Endodermal cell (in vitro differentiated cells): ENCODE data around the gene SSRP1. TPM values are rescaled to one million over a fixed set of nuclear protein-coding genes. Genes with fewer than 3 reads are reported as not detected.

Experiments
- DNase-seq: peaks from one replicate; pipeline ENCODE4 v3.0.0-alpha.2; 2017
- H3K27ac ChIP-seq: 2 replicates; pipeline ENCODE4 v1.5.1; 2013; ENCODE audit warnings: mild to moderate bottlenecking, low read depth, low read length, moderate library complexity
- H3K27me3 ChIP-seq: 2 replicates; pipeline ENCODE4 v1.6.1; 2013; ENCODE audit warnings: mild to moderate bottlenecking, low read length, moderate library complexity; ENCODE audit not compliant: insufficient read depth, control insufficient read depth, poor library complexity, severe bottlenecking
- H3K36me3 ChIP-seq: 2 replicates; pipeline ENCODE4 v1.7.0; 2013; ENCODE audit warnings: mild to moderate bottlenecking, low read length, moderate library complexity; ENCODE audit not compliant: control insufficient read depth, insufficient read depth
- H3K4me1 ChIP-seq: one replicate; pipeline ENCODE4 v1.7.0; 2013; ENCODE audit warnings: low read length; ENCODE audit not compliant: control insufficient read depth, insufficient read depth
- H3K4me3 ChIP-seq: 2 replicates; pipeline ENCODE4 v1.5.1; 2013; ENCODE audit warnings: mild to moderate bottlenecking, low read length, moderate library complexity
- H3K9ac ChIP-seq: 2 replicates; pipeline ENCODE4 v1.6.1; 2013; ENCODE audit warnings: mild to moderate bottlenecking, low read length, moderate library complexity; ENCODE audit not compliant: poor library complexity, severe bottlenecking; ENCODE audit errors: extremely low read depth
- H3K9me3 ChIP-seq: 2 replicates; pipeline ENCODE4 v1.6.1; 2013; ENCODE audit warnings: mild to moderate bottlenecking, low read length, moderate library complexity; ENCODE audit not compliant: control insufficient read depth
- H3K27ac Mint-ChIP-seq: 2 replicates; pipeline ENCODE4 v1.8.0; 2020; ENCODE audit warnings: mixed read lengths
- H3K27me3 Mint-ChIP-seq: 2 replicates; pipeline ENCODE4 v1.8.0; 2021; ENCODE audit warnings: mild to moderate bottlenecking, mixed read lengths; ENCODE audit not compliant: insufficient read depth
- H3K36me3 Mint-ChIP-seq: 2 replicates; pipeline ENCODE4 v1.8.0; 2020; ENCODE audit warnings: low read depth, mixed read lengths
- H3K4me1 Mint-ChIP-seq: 2 replicates; pipeline ENCODE4 v1.8.0; 2020; ENCODE audit warnings: mixed read lengths
- H3K4me3 Mint-ChIP-seq: 2 replicates; pipeline ENCODE4 v1.8.0; 2020; ENCODE audit warnings: mild to moderate bottlenecking, moderate library complexity, mixed read lengths
- H3K9me3 Mint-ChIP-seq: 2 replicates; pipeline ENCODE4 v1.8.0; 2020; ENCODE audit warnings: mild to moderate bottlenecking, mixed read lengths
- CTCF ChIP-seq: fragments of 200-600 bp; sonication (generic); conservative IDR thresholded peaks from 2 replicates; pipeline ENCODE4 v1.5.0; 2021; ENCODE audit warnings: antibody characterized with exemption, mild to moderate bottlenecking
- WGBS, 2 experiments: methylation state at CpG; one replicate each; pipeline versions ENCODE4 v1.1.5 to v1.1.7; 2013; ENCODE audit warnings: missing lambda C conversion rate in 2 of 2, mixed read lengths in 1 of 2; ENCODE audit not compliant: insufficient coverage in 1 of 2, insufficient read length in 1 of 2; 5-methylcytosine and 5-hydroxymethylcytosine counted together
- total RNA-seq, 2 donors: library from RNA; stranded (reverse); fragmentation: NEBNext Ultra II Directional in 1 of 2; extraction: Animal tissue kit (Norgen Biotek cat#: 25700) in 1 of 2; gene quantifications; 2 replicates in 1 of 2; 3 replicates in 1 of 2; pipeline ENCODE4 v1.2.1, GENCODE V29; 2021

The SSRP1 gene
- total RNA-seq, 2 donors from 2014 or later = 145 to 182 TPM

DNA sequence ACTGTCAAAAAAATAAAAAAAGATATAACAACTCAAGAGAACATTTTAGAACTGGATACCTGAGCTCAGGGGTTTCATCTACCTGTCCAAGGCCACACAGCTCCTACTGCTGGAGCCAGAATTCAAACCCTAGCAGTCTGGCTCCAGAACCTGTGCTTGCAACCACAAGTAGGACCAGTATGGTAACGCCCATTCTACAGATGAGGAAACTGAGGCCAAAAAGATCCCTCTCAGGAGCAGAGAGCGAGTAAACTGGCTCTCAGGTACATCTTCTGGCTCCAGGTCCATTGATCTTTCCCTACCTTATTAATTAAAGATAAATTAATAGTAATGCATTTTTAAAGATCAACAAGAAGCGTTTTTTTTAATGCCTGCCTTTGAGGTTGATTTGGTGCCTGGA is 21.6 kb upstream of the SSRP1 start:
- Histone ChIP-seq H3K27ac (no peak overlapping the region), H3K27me3 (no peaks in the 10 kb centered on the region), H3K36me3 (no peaks in the 10 kb centered on the region), H3K4me1 (peaks cover 10% of the 10 kb centered on the region), H3K9me3 (no peaks in the 10 kb centered on the region), H3K4me3 (no peak overlapping the region), H3K9ac (no peak overlapping the region)
- TF ChIP-seq CTCF = no peak
- WGBS, 2 experiments = 93 to 94% methylated on average over 2 to 3 of the region's 3 CpGs
- Mint-ChIP-seq H3K4me3 (no peak overlapping the region), H3K9me3 (no peaks in the 10 kb centered on the region), H3K36me3 (no peaks in the 10 kb centered on the region), H3K27me3 (peaks cover 16% of the 10 kb centered on the region), H3K4me1 (peaks cover 37% of the 10 kb centered on the region), H3K27ac (no peak overlapping the region)
- no peak for DNase-seq

DNA sequence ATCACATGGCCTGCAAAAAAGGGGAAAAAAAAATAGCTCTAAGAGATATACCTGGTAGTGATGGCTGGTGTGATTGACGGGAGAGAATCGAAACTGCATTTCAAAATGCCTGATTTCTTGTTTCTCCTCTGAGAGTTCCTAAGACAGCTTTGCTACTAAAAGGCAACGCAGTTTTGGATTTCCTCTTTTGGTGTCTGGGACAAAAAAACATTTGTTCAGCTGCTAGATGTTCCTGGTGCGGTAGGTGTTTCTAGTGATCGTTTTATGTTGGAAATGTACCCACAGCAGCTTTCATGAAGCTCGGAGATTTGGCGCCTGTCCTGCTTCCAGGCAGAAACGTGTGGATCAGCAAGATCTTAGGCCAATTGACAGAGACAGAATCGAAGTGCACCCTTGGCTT is 20.6 kb upstream of the SSRP1 start:
- no peaks in the 10 kb centered on the region for H3K9me3 ChIP-seq
- Mint-ChIP-seq H3K4me3 (no peak overlapping the region), H3K9me3 (peaks cover 3% of the 10 kb centered on the region), H3K27ac (no peak overlapping the region), H3K4me1 (peaks cover 37% of the 10 kb centered on the region), H3K27me3 (peaks cover 14% of the 10 kb centered on the region), H3K36me3 (no peaks in the 10 kb centered on the region)
- no peaks in the 10 kb centered on the region for H3K36me3 ChIP-seq
- no peak overlapping the region for H3K4me3 ChIP-seq
- H3K27ac ChIP-seq = no peak overlapping the region
- H3K27me3 ChIP-seq = no peaks in the 10 kb centered on the region
- no peak for TF ChIP-seq CTCF
- H3K9ac ChIP-seq = no peak overlapping the region
- WGBS, 2 experiments = 87 to 90% methylated on average over 9 of the region's 9 CpGs
- peaks cover 10% of the 10 kb centered on the region for H3K4me1 ChIP-seq
- no peak for DNase-seq

GRCh38 chr11:57354699-57355098 is 19.0 kb upstream of the SSRP1 start:
- Mint-ChIP-seq H3K4me3 (no peak overlapping the region), H3K27ac (no peak overlapping the region)
- TF ChIP-seq CTCF = no peak

More at GRCh38 chr11:57354699-57355098, 19.0 kb upstream of the SSRP1 start:
- Histone ChIP-seq H3K4me3 (no peak overlapping the region), H3K9me3 (no peaks in the 10 kb centered on the region), H3K4me1 (peaks cover 5% of the 10 kb centered on the region), H3K9ac (no peak overlapping the region), H3K27ac (no peak overlapping the region), H3K27me3 (no peaks in the 10 kb centered on the region), H3K36me3 (no peaks in the 10 kb centered on the region)
- H3K9me3 Mint-ChIP-seq = peaks cover 3% of the 10 kb centered on the region
- H3K27me3 Mint-ChIP-seq = peaks cover 20% of the 10 kb centered on the region
- DNase-seq = no peak
- H3K4me1 Mint-ChIP-seq = peaks cover 23% of the 10 kb centered on the region
- H3K36me3 Mint-ChIP-seq = no peaks in the 10 kb centered on the region
- WGBS, 2 experiments = 92 to 97% methylated on average over 6 of the region's 6 CpGs
